ENCODE measurements around the gene RGL1.
"Not testable (repeated sequence)": the region's sequence is repeated elsewhere in the genome, so short reads cannot be mapped to it uniquely, and the experiment has no call there.

RGL1 gene

GRCh38 chr1:183804916-183805841 is at the start of gene RGL1:
RGL1 (plus strand) TSS chr1:183805120; CDS start chr1:183805298, 178 bp downstream.
- DNase-seq (ENCODE audit: low read depth, low spot score): peak; percentile 69
- peak within 1 kb of the TSS; percentile 5 for H3K27ac ChIP-seq

- H3K27ac ChIP-seq: peak overlapping the region; percentile 66
- no peak for DNase-seq (ENCODE audit: low read depth, low spot score)
These were observed 48.6 kb upstream of the RGL1 start for GRCh38 chr1:183756326-183756725.

GRCh38 chr1:183757061-183757460 is 47.9 kb upstream of the RGL1 start:
- no peak for DNase-seq (ENCODE audit: low read depth, low spot score)
- peak overlapping the region; percentile 66 for H3K27ac ChIP-seq

GRCh38 chr1:183758913-183759312 is 46.0 kb upstream of the RGL1 start:
- H3K27ac ChIP-seq: no peak overlapping the region
- no peak for DNase-seq (ENCODE audit: low read depth, low spot score)

GRCh38 chr1:183760661-183761060 is 44.3 kb upstream of the RGL1 start:
- no peak overlapping the region for H3K27ac ChIP-seq
- no peak for DNase-seq (ENCODE audit: low read depth, low spot score)

GRCh38 chr1:183761871-183762270 is 43.0 kb upstream of the RGL1 start:
- no peak for DNase-seq (ENCODE audit: low read depth, low spot score)
- no peak overlapping the region for H3K27ac ChIP-seq

GRCh38 chr1:183762856-183763255 is 42.1 kb upstream of the RGL1 start:
- DNase-seq (ENCODE audit: low read depth, low spot score); H3K27ac ChIP-seq: not testable (repeated sequence)

- H3K27ac ChIP-seq: no peak overlapping the region
- DNase-seq (ENCODE audit: low read depth, low spot score): no peak
These were observed 39.9 kb upstream of the RGL1 start for GRCh38 chr1:183764981-183765380.

GRCh38 chr1:183769956-183770815 is 34.7 kb upstream of the RGL1 start:
- DNase-seq (ENCODE audit: low read depth, low spot score): no peak
- no peak overlapping the region for H3K27ac ChIP-seq

GRCh38 chr1:183770816-183771128 is 34.1 kb upstream of the RGL1 start:
- no peak for DNase-seq (ENCODE audit: low read depth, low spot score)
- H3K27ac ChIP-seq: no peak overlapping the region

- DNase-seq (ENCODE audit: low read depth, low spot score): no peak
- H3K27ac ChIP-seq: no peak overlapping the region
These were observed 31.2 kb upstream of the RGL1 start for GRCh38 chr1:183773482-183774274.

- no peak for DNase-seq (ENCODE audit: low read depth, low spot score)
- no peak overlapping the region for H3K27ac ChIP-seq
These were observed 30.0 kb upstream of the RGL1 start for GRCh38 chr1:183774938-183775337.

GRCh38 chr1:183776731-183777130 is 28.2 kb upstream of the RGL1 start:
- no peak for DNase-seq (ENCODE audit: low read depth, low spot score)

GRCh38 chr1:183777328-183777727 is 27.6 kb upstream of the RGL1 start:
- DNase-seq (ENCODE audit: low read depth, low spot score): no peak
- no peak overlapping the region for H3K27ac ChIP-seq

More at GRCh38 chr1:183776731-183777130, 28.2 kb upstream of the RGL1 start:
- no peak overlapping the region for H3K27ac ChIP-seq

- no peak overlapping the region for H3K27ac ChIP-seq
- DNase-seq (ENCODE audit: low read depth, low spot score): no peak
These were observed 26.9 kb upstream of the RGL1 start for GRCh38 chr1:183778045-183778444.

- no peak overlapping the region for H3K27ac ChIP-seq
- DNase-seq (ENCODE audit: low read depth, low spot score): no peak
These were observed 26.1 kb upstream of the RGL1 start for GRCh38 chr1:183778568-183779433.

GRCh38 chr1:183780159-183780558 is 24.8 kb upstream of the RGL1 start:
- DNase-seq (ENCODE audit: low read depth, low spot score): no peak
- H3K27ac ChIP-seq: no peak overlapping the region

GRCh38 chr1:183780757-183781156 is 24.2 kb upstream of the RGL1 start:
- no peak overlapping the region for H3K27ac ChIP-seq
- no peak for DNase-seq (ENCODE audit: low read depth, low spot score)

GRCh38 chr1:183783342-183783741 is 21.6 kb upstream of the RGL1 start:
- DNase-seq (ENCODE audit: low read depth, low spot score): no peak
- H3K27ac ChIP-seq: no peak overlapping the region

All from epithelial cell of prostate (primary cell).